Liver (tissue), 3 donors: ENCODE results near the gene CBR3.

Experiments
- EGR1 ChIP-seq, 2 donors: IDR thresholded peaks; 2 replicates each; pipeline ENCODE4 v1.6.1; 2016 to 2018; ENCODE audit warnings: antibody characterized with exemption in 2 of 2, low read depth in 2 of 2
- TAF1 ChIP-seq: conservative IDR thresholded peaks from 2 replicates; pipeline ENCODE4 v1.6.1; 2016; ENCODE audit warnings: antibody characterized with exemption, mild to moderate bottlenecking
- TF ChIP-seq, protein P1 (sequence below): fragments of 150-350 bp; IDR thresholded peaks from 2 replicates; pipeline ENCODE4 v1.5.1; 2017; ENCODE audit warnings: improper control_type of control experiment, low read depth, low read length; ENCODE audit not compliant: missing input control
- TF ChIP-seq, protein P2 (sequence below): IDR thresholded peaks from 2 replicates; pipeline ENCODE4 v1.6.1; 2016; ENCODE audit warnings: antibody characterized with exemption, mild to moderate bottlenecking
- donor health status: healthy.
- donor health status: healthy.

DNA sequence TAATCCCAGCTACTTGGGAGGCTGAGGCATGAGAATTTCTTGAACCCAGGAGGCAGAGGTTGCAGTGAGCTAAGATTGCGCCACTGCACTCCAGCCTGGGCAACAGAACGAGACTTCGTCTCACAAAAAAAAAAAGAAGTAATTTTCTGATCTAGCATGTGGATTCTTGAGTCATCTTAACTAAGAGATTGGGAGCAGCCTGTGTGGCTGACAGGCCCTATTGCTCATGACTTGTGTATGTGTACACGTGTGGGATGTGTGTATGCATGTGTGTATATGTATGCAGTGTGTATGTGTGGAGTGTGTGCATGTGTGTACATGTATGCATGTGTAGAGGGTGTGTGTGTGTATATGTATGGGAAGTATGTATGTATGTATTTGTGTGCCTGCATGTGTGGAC, 51.2 kb downstream of the CBR3 start:
- TF ChIP-seq, protein P1, sequence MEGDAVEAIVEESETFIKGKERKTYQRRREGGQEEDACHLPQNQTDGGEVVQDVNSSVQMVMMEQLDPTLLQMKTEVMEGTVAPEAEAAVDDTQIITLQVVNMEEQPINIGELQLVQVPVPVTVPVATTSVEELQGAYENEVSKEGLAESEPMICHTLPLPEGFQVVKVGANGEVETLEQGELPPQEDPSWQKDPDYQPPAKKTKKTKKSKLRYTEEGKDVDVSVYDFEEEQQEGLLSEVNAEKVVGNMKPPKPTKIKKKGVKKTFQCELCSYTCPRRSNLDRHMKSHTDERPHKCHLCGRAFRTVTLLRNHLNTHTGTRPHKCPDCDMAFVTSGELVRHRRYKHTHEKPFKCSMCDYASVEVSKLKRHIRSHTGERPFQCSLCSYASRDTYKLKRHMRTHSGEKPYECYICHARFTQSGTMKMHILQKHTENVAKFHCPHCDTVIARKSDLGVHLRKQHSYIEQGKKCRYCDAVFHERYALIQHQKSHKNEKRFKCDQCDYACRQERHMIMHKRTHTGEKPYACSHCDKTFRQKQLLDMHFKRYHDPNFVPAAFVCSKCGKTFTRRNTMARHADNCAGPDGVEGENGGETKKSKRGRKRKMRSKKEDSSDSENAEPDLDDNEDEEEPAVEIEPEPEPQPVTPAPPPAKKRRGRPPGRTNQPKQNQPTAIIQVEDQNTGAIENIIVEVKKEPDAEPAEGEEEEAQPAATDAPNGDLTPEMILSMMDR = no peak
- TF ChIP-seq TAF1 (no peak), EGR1 (IDR thresholded peaks at IDR 0.05; ENCODE audit: low read depth in 2 of 2) (no peak)
- TF ChIP-seq, protein P2, sequence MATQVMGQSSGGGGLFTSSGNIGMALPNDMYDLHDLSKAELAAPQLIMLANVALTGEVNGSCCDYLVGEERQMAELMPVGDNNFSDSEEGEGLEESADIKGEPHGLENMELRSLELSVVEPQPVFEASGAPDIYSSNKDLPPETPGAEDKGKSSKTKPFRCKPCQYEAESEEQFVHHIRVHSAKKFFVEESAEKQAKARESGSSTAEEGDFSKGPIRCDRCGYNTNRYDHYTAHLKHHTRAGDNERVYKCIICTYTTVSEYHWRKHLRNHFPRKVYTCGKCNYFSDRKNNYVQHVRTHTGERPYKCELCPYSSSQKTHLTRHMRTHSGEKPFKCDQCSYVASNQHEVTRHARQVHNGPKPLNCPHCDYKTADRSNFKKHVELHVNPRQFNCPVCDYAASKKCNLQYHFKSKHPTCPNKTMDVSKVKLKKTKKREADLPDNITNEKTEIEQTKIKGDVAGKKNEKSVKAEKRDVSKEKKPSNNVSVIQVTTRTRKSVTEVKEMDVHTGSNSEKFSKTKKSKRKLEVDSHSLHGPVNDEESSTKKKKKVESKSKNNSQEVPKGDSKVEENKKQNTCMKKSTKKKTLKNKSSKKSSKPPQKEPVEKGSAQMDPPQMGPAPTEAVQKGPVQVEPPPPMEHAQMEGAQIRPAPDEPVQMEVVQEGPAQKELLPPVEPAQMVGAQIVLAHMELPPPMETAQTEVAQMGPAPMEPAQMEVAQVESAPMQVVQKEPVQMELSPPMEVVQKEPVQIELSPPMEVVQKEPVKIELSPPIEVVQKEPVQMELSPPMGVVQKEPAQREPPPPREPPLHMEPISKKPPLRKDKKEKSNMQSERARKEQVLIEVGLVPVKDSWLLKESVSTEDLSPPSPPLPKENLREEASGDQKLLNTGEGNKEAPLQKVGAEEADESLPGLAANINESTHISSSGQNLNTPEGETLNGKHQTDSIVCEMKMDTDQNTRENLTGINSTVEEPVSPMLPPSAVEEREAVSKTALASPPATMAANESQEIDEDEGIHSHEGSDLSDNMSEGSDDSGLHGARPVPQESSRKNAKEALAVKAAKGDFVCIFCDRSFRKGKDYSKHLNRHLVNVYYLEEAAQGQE = no peak
